GM19463 (cell line): ENCODE measurements around the gene CDX2.
"Not testable (repeated sequence)": the region's sequence is repeated elsewhere in the genome, so short reads cannot be mapped to it uniquely, and the experiment has no call there.

Experiments
- ATAC-seq: cut with Tn5 transposase; IDR thresholded peaks from one replicate; pipeline ENCODE4 v1.9.1; 2021; ENCODE audit warnings: mild to moderate bottlenecking, moderate library complexity; ENCODE audit not compliant: unreplicated experiment

Gene CDX2, protein sequence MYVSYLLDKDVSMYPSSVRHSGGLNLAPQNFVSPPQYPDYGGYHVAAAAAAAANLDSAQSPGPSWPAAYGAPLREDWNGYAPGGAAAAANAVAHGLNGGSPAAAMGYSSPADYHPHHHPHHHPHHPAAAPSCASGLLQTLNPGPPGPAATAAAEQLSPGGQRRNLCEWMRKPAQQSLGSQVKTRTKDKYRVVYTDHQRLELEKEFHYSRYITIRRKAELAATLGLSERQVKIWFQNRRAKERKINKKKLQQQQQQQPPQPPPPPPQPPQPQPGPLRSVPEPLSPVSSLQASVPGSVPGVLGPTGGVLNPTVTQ

DNA sequence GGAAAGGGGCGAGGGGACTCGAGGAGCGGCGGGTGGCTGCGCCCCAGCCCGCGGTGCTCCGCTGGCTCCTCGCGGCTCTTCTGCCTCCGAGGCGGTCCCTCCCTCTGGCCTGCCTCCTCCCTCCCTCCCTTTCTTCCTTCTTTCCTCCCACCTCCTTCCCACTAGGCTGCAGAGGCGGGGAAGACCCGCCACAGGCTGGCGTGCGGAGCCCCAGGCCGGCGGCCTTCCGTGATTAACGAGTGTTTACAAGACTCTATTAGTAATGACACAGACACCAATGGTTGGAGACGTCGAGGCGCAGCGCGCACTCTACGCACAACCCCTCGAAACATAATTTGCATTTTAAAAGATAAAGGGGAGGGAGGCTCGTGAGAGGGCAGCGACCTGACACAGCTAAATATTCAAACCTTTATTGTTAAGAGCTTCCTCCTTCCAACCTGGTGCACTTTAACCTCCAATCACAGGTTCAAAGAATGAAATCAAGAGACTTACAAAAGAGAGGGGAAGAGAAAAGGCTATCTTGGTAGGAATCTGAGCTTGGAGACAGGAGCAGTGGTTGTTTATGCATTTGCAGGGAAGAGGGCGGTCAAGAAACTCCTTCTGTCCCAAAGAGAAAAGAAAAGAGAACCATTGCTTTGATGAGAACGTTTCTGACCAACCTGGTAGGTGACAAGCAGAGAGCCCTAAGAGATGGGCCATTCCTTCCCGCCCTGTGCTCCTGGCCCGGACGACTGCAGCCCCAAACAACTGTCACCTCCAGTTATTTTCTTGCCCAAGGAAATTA, at the start of gene CDX2:
Gene CDX2, minus strand, starts transcription at position 234 of the 784 bp plus-strand sequence. CDS start 309 bp downstream, outside the sequence.
- ATAC-seq, result no peak

DNA sequence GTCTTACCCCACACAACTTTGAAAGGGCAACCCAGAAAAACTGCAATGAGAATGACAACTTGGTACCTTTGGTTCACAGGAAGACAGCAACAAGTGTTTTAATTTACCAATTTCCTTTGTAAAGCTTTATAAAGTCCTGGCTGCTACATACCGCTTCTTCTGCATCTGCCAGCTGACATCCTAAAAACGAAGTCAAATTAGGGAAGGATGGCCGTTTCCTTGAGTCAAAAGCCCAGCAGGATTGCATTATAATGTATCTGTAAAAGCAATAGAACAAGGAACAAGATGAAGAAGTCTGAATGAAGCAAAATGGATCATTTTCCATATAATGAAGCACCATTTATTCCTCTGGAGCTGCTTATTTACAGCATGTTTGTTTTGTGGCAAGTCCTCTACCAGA, 45.2 kb upstream of the CDX2 start:
- ATAC-seq, result no peak

DNA sequence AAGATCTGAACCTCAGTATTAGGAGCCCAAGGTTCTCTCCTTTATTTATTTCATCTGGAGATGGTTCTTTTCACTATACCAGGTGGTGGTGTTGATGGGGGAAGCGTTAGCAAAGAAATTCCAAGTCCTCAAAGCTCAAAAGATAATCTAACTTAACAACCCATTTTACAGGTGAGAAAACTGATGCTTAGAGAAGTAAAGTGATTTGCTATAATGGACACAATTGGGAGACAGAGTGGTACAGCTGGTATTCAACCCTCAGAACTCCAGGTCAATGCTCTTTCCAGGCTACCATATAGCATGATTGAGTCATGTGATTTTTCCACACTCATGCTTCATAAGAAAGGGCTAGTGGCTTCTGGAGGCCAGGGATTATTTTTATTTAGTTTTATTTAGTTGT, 44.4 kb upstream of the CDX2 start:
- ATAC-seq, result no peak

DNA sequence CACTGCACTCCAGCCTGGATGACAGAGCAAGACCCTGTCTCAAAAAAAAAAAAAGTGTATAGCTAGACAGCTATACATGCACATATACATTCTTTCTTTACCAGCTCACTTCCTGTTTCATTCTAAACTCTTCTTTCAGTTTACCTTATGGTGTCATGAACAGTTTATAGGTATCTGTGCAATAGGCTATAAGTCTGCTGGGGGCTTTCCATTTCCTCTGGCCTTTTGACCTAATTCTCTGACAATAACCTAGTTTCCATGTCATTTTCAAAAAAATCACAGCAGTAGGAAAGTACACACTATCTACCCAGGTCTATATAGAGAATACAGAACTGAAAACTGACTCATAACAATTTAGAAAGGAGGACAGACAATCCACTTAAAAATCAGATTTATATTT, 43.8 kb upstream of the CDX2 start:
- peak; percentile 89 for ATAC-seq

DNA sequence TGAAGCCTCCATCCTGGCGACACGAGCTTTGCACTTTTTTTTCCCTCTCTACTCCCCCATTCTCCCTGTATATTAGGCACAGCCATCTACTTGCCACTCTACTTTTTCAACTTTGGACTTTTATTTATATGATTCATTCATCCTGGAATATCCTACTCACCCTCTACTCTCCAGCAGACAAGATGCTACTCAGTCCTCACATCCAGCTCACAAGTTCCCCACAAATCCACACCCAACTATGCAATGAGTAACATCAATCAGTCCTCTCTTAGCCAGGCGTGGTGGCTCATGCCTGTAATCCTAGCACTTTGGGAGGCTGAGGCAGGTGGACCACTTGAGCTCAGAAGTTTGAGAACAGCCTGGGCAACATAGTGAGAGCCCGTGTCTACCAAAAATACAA, 43.3 kb upstream of the CDX2 start:
- ATAC-seq, result no peak

DNA sequence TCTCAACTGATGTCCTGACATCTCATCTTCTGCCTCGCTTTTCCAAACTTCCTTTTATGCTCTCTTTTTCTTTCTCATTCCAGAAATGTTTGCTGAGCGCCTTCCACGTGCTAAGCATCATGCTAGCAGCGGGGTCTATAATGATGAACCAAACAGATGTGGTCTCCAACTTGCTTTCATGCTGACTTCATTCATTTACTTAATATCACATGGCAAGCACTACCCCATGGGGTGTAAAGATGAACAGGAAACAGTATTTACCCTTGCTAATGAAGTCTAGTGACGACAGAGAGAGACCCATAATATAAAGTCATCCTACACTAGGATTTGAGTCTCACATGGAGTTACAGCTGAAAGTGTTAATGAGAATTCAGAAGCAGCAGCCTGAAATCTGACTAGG, 40.9 kb upstream of the CDX2 start:
- ATAC-seq, result no peak

DNA sequence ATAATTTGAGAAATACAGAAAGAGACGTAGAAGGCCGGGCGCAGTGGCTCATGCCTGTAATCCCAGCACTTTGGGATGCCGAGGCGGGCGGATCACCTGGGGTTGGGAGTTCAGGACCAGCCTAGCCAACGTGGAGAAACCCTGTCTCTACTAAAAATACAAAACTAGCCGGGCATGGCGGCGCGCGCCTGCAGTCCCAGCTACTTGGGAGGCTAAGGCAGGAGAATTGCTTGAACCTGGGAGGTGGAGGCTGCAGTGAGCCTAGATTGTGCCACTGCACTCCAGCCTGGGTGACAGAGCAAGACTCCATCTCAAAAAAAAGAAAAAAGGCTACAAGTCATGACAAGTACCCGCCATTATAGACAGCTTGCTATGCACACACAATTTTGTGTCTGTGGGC, 35.9 kb upstream of the CDX2 start:
- not testable (repeated sequence) for ATAC-seq

DNA sequence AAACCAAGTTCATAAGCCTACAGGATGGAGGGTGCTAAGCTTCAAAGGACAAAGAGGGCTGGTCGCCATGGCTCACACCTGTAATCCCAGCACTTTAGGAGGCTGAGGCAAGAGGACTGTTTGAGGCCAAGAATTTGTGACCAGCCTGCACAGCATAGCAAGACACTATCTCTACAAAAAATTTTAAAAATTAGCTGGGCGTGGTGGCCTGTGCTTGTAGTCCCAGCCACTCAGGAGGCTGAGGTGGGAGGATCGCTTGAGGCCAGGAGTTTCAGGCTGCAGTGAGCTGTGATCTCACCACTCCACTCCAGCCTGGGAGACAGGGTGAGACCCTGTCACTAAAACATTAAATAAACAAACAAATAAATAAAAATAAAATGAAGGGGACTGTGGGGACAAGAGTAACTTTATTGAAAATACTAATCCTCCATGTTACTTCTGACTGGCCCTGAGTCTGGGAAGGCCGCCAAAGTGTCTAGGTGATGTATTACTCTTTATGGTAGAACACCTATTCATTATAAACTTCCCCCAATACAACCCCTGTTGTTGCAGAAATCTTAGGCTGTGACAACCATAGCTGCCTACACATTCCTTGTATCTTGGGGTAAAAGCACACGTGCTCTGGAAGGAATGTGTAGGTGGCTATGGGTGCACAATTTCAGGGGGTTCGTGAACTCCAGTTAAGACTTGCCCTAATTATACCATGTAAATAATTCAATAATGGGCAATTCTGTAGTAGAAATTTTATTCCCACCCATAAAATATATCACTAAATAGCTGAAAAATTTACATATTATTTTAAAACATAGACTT, 34.0 kb upstream of the CDX2 start:
- ATAC-seq, result no peak

DNA sequence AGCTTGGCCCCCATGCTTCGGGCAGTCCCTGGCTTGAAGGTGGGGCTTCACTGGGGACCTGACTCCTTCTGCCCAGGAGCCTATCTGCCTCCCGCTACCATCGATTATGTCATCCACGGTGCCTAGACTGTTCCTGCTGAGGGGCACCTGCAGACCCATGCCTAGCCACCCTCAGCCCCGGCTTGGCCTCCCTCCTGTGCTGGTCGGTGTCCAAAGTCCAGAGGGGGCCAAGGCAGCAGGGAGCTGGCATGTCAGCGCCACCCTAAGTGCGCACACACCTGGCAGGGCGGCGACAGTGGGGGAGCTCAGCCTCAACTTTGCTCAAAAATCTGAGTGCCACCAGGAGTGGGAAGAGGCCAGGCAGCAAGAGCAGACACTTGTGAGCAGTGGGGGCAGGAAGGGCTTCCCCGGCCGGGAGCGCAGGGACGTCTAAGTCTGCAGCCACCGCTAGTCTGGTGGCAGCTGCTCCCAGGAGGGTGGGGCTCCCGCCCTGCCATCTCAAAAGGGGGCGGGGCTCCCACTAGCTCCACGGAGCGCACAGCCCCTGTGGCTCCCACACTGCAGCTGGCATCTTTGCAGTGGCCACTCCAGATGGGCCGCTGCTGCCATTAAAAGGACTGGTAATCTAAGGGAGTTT, 32.8 kb upstream of the CDX2 start:
- no peak for ATAC-seq

DNA sequence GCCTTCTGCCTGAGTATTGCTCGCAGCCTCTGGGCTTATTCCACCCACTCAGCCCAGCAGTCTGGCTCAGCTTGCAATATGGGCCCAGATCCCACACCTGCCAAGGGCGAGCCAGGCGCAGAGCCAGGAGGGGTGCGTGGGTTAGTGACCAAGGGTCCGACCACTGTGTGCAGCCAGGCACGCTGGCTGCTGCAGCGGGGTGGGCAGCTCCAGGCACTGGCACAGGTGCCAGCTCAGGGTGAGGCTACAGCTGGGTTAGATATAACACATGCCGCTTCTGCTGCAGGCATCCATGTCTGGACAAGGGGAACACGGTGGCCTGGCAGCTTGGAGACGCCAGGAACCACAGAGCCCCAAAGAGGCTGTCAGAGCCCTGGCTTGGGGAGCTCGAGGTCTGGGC, 31.9 kb upstream of the CDX2 start:
- ATAC-seq, result no peak

DNA sequence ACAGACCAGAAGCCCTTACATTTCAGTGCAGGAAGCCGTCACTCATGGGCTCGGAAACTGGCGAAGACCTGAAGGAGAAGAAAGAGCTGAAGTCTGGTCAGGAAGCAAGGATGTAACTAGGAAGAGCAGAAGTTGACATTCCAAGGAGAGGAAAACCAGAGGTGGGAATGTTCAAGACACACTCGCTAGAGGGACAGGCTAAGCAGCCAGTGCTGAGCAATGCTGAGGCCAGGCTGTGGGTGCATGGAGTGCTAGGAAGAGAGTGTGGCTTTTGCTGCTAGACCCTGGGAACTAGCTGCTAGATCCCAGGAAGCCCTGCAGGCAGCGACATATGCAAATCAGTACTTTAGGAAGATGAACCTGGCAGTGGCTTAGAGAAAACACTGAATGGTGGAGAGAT, 31.5 kb upstream of the CDX2 start:
- ATAC-seq, result no peak

DNA sequence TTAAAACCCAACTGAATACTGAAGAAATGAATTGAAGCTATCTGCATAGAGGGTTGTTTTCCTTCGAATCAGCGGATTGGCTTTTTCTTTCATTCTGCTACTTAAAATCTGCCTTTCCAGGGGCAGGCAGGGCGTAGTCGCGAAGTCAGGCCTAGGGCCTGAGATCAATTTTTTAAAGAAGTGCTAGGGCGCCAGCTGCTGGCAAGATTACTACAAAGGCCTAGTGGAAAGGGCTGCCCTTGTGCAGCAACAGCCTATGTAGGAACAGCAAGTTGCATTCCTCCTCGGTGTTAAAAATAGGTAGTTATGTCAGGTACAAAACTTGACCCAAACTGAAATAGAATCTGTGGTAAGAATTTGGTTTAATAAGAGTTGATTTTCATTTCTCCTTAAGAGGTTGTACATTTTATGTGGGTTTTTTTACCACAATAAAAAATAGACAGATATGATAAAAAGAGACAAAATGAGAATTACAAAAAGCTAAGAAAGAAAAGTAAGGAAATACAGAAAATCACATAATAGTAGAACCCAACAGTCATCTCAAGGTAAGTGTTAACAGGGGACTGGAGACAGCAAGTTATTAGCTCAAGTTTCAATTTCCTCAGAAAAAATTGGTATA, 28.9 kb upstream of the CDX2 start:
- ATAC-seq, result no peak

DNA sequence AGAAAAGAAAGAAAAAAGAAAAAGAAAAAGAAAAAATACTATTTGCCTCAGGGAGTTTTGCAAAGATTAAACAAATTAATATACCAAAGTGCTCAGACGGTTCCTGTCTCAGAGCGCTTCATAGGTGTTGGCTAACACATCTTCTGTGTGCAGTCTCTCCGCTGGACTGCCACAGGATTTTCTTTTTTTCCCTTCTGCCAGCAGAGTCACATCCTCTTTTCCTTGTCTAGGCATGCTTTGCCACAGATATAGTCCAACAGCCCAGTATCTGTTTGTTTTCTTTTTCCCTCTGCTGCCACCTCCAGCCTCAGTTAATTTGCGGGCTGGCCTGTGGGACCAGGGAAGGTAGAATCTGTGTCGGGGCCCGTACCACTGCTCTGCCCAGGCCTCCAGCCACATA, 22.8 kb upstream of the CDX2 start:
- ATAC-seq, result no peak

DNA sequence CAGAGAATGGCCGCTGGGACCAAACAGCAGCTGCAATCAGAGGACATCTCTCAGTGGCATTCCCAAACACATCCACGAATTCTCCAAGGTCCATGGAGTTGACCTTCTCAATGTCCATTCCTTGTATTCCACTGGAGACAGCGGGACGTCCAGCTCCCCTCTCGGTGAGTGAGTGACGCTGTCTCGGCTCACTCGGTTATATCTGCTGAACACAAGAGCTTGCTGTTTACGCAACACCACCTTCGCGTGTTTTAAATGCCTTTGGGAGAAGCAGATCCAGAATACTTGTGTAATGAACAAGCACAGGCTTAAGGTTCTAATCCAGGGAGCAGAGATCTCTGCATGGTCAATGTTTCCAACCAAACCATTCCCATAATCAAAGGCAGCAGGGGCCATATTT, 19.4 kb upstream of the CDX2 start, which contains the start of gene URAD:
Gene URAD, minus strand, starts transcription at position 174 of the 400 bp plus-strand sequence. Its CDS starts 56 bp downstream, at position 118.
- ATAC-seq, result no peak

DNA sequence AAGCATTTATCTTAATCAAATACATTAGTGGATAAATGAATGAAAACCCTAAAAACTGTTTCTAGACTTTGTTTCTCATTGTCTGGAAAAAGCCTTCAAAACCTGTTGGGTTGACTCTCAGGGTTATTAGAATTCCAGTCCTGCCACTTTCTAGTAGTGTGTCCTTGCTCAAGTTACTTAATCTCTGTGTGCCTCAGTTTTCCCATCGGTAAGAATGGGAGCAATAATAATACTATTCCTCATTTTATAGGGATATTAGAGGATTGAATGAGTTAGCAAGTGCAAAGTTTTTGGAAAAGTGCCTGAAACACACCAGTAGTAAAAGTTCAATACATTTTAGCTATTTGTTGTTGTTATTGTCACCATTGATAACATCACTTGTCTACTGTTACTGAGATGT, 16.5 kb upstream of the CDX2 start:
- ATAC-seq, result no peak

DNA sequence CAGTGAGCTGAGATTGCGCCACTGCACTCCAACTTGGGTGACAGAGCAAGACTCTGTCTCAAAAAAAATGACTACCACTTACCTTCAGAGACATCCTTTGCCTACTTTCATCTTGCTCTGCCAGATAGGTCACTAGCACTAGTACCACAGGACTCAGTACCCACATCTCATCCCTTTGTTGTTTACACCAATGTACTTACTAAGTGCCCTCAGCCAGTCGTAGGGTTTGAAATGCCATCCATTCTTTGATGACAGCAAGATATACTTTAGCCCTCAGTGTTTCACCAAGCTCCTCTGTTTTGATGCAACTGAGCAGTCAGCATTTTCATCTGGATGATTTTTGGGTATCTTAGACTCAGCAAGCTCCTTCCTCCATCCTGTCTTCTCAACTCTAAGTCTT, 13.2 kb upstream of the CDX2 start:
- no peak for ATAC-seq

DNA sequence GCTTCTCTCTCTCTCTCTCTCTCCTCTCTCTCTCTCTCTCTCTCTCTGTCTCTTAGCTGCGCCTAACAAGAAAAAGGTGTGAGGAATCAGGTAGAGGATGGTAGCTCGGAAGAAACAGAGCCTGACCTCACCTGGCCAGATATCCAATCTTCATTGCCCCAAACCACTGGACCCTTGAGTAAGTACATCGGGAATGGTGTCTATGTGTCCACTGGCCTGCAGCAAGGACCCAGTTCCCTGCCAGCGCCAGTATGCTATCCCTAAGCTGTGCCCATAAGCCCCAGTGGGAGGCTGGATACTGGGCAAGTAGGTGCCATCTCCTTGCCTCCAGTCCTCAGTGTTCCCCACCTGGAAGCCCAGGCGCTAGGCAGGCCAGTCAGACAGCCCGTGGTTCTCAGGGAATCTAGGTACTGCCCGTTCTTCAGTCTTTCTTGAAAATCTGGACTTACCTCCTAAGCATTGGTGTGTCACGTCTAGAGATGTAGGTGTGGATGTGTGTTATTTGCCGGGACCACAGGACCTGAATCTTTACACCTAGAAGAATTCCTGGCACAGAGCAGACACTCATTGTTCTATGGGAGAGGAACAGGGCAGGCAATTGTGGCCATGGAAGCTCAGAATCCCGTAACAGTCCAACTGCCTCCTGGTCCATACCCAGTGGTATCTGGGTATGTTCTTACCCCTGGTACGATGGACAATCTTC, 12.0 kb upstream of the CDX2 start:
- ATAC-seq, result no peak

DNA sequence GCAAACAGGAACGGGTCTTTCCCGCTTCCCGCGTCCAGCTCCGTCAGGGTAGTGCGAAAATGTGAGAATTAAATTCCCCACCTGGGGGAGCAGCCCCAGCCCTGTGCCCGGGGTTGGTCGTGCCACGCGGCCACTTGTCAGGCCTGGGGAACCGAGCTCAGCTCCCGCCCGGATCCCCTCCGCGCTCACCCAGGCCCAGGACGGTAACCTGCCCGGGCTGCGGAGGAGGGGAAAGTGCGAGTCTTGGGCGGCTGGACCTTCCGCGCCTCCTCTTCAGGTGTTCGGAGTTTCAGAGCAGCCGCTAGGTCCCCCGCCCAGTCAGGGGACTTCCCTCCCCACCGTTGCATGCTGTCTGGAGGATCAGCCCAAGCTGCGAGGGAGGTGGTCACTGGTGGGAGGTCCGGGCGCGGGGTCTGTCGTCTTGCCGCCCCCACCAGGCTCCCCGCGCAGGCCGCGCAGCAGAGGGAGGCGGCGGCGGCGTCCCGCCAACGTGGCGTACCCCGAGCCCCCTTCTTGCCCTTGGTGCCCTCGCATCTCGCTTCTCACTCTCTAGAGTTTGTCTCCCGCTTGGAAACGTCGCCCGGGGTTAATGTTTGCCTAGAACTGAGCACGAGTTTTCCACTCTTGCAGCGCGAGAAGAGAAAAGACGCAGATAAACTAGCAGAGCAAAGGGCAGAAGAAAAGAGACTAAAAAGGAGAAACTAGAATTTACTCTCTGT, 11.3 kb upstream of the CDX2 start:
- no peak for ATAC-seq

DNA sequence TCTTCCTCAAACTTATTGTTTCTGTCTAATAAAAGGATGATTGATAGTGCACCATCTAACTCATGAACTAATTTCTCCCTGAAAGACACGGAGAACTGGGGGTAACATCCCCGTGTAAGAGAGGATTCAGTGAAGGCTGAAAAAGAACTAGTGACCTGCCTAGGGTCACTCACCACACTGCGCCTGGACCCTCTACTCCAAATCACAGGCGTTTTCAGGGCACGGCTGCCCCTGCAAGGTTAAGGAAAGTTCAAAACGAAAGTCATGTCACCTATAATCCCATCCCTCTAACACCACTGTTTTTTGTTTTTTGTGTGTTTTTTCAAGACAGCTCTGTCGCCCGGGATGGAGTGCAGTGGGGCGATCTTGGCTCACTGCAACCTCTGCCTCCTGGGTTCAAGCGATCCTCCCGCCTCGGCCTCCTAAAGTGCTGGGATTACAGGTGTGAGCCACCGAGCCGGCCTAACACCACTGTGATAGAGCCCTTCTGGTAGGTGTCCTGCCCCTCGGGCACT, 10.7 kb upstream of the CDX2 start:
- no peak for ATAC-seq
